ENCODE data around the gene SLC2A9.

SLC2A9 gene

GRCh38 chr4:10053635-10054453 lies 32.5 kb upstream of the SLC2A9 start:
- H3K4me3 ChIP-seq (replicated peaks in 1 of 2; ENCODE audit: low read depth in 2 of 2, low read length in 2 of 2), result no peak overlapping the region
- TF ChIP-seq CTCF (IDR thresholded peaks at IDR 0.05; ENCODE audit: low read depth, low read length), result no peak
- no peak for DNase-seq (ENCODE audit: low read depth in 2 of 2)

- DNase-seq (ENCODE audit: low read depth in 2 of 2), result no peak
- no peak overlapping the region for H3K4me3 ChIP-seq (replicated peaks in 1 of 2; ENCODE audit: low read depth in 2 of 2, low read length in 2 of 2)
- no peak for TF ChIP-seq CTCF (IDR thresholded peaks at IDR 0.05; ENCODE audit: low read depth, low read length)
Observed at GRCh38 chr4:10051517-10052135, 30.3 kb upstream of the SLC2A9 start.

- no peak for TF ChIP-seq CTCF (IDR thresholded peaks at IDR 0.05; ENCODE audit: low read depth, low read length)
- DNase-seq (ENCODE audit: low read depth in 2 of 2), result no peak
Observed at GRCh38 chr4:10050721-10051120, 29.4 kb upstream of the SLC2A9 start.

GRCh38 chr4:10050261-10050661 lies 29.0 kb upstream of the SLC2A9 start:
- TF ChIP-seq CTCF (IDR thresholded peaks at IDR 0.05; ENCODE audit: low read depth, low read length), result no peak
- DNase-seq (ENCODE audit: low read depth in 2 of 2), result no peak
- no peak overlapping the region for H3K4me3 ChIP-seq (replicated peaks in 1 of 2; ENCODE audit: low read depth in 2 of 2, low read length in 2 of 2)

More at GRCh38 chr4:10050721-10051120, 29.4 kb upstream of the SLC2A9 start:
- no peak overlapping the region for H3K4me3 ChIP-seq (replicated peaks in 1 of 2; ENCODE audit: low read depth in 2 of 2, low read length in 2 of 2)

GRCh38 chr4:10048941-10049697 lies 27.8 kb upstream of the SLC2A9 start:
- no peak for TF ChIP-seq CTCF (IDR thresholded peaks at IDR 0.05; ENCODE audit: low read depth, low read length)
- H3K4me3 ChIP-seq (replicated peaks in 1 of 2; ENCODE audit: low read depth in 2 of 2, low read length in 2 of 2), result no peak overlapping the region
- no peak for DNase-seq (ENCODE audit: low read depth in 2 of 2)

GRCh38 chr4:10047967-10048366 lies 26.7 kb upstream of the SLC2A9 start:
- DNase-seq (ENCODE audit: low read depth in 2 of 2), result no peak
- TF ChIP-seq CTCF (IDR thresholded peaks at IDR 0.05; ENCODE audit: low read depth, low read length), result no peak
- H3K4me3 ChIP-seq (replicated peaks in 1 of 2; ENCODE audit: low read depth in 2 of 2, low read length in 2 of 2), result no peak overlapping the region
